Ramos (cell line): ENCODE results near the gene CCT5.

ENCODE experiments used
- in situ Hi-C: fragments of 300-500 bp; cut with MboI; formaldehyde crosslinking; loops from one replicate; pipeline ENCODE4 v1.14.3; 2022; ENCODE audit warnings: low sequenced_read_pairs; ENCODE audit not compliant: unreplicated experiment

Gene CCT5

GRCh38 chr5:10249948-10250805 lies at the start of gene CCT5:
Gene CCT5 (plus strand): TSS chr5:10250280. CDS start chr5:10250341, 61 bp downstream.
- in situ Hi-C loops = no loop called here

GRCh38 chr5:10201223-10201868 lies 48.7 kb upstream of the CCT5 start:
- in situ Hi-C loops = no loop called here

GRCh38 chr5:10202089-10202910 lies 47.8 kb upstream of the CCT5 start:
- in situ Hi-C loops = no loop called here

- in situ Hi-C loops = no loop called here
These were observed 41.1 kb upstream of the CCT5 start for GRCh38 chr5:10209004-10209403.

- in situ Hi-C loops = no loop called here
These were observed 36.8 kb upstream of the CCT5 start for GRCh38 chr5:10213316-10213715.

- in situ Hi-C loops = no loop called here
These were observed 36.0 kb upstream of the CCT5 start for GRCh38 chr5:10214041-10214440.

GRCh38 chr5:10215366-10215765 lies 34.7 kb upstream of the CCT5 start:
- in situ Hi-C loops = no loop called here

- in situ Hi-C loops = no loop called here
These were observed 34.0 kb upstream of the CCT5 start for GRCh38 chr5:10216107-10216506.

- in situ Hi-C loops = no loop called here
These were observed 31.4 kb upstream of the CCT5 start for GRCh38 chr5:10218658-10219057.

GRCh38 chr5:10219068-10219467 lies 31.0 kb upstream of the CCT5 start:
- in situ Hi-C loops = no loop called here

GRCh38 chr5:10220248-10220647 lies 29.8 kb upstream of the CCT5 start:
- in situ Hi-C loops = no loop called here

- in situ Hi-C loops = no loop called here
These were observed 27.8 kb upstream of the CCT5 start for GRCh38 chr5:10222326-10222725.

- in situ Hi-C loops = no loop called here
These were observed 22.7 kb upstream of the CCT5 start for GRCh38 chr5:10227379-10227778.

GRCh38 chr5:10228288-10228687 lies 21.8 kb upstream of the CCT5 start:
- in situ Hi-C loops = no loop called here

- in situ Hi-C loops = no loop called here
These were observed 20.6 kb upstream of the CCT5 start for GRCh38 chr5:10229306-10230048.

GRCh38 chr5:10232386-10232785 lies 17.7 kb upstream of the CCT5 start:
- in situ Hi-C loops = no loop called here

GRCh38 chr5:10233011-10233410 lies 17.1 kb upstream of the CCT5 start:
- in situ Hi-C loops = no loop called here

GRCh38 chr5:10233505-10233904 lies 16.6 kb upstream of the CCT5 start:
- in situ Hi-C loops = no loop called here

- in situ Hi-C loops = no loop called here
These were observed 14.7 kb upstream of the CCT5 start for GRCh38 chr5:10235350-10235749.

GRCh38 chr5:10243660-10244240 lies 6.3 kb upstream of the CCT5 start:
- in situ Hi-C loops = no loop called here
